A549 (cell line): ENCODE results near the gene SOS1. TPM values are rescaled to one million over a fixed set of nuclear protein-coding genes. Genes with fewer than 3 reads are reported as not detected.

Source experiments
- ATAC-seq, 2 experiments: fragments of 200-7000 bp in 1 of 2; fragments of >200 bp in 1 of 2; cut with Nextera tagmentation in 1 of 2; cut with Tn5 transposase in 1 of 2; 3 replicates each; pipeline versions ENCODE4 v1.8.0 to v1.9.1; 2018 to 2020; ENCODE audit warnings: mild to moderate bottlenecking in 1 of 2, moderate library complexity in 1 of 2
- CTCF ChIA-PET: fragments of 300-600 bp; sonication (Branson Sonifier 250); formaldehyde crosslinking; extraction: SDS; loops from one replicate; lab custom pipeline; 2021; ENCODE audit warnings: antibody characterized with exemption, inconsistent platforms; lab: Yijun Ruan, JAX
- POLR2A ChIA-PET: fragments of 350-600 bp; formaldehyde crosslinking; extraction: SDS; loops from one replicate; lab custom pipeline; 2021; ENCODE audit warnings: antibody characterized with exemption, inconsistent platforms; lab: Yijun Ruan, JAX
- DNase-seq, 2 experiments: peaks; one replicate each; pipeline versions ENCODE4 v3.0.0 to v3.0.0-alpha.2; 2011 to 2016; ENCODE audit warnings: low read depth in 1 of 2, low spot score in 1 of 2
- FAIRE-seq: peaks from 2 replicates; lab custom pipeline; 2011; peaks lifted over from hg19 to GRCh38; lab: Jason Lieb, UNC
- H3K27ac ChIP-seq, 2 experiments: fragments of >200 bp; sonication (Bioruptor Twin); formaldehyde crosslinking; 3 replicates each; pipeline ENCODE4 v1.5.1; 2016 to 2017
- H3K4me1 ChIP-seq: fragments of >200 bp; sonication (Bioruptor Twin); formaldehyde crosslinking; 3 replicates; pipeline ENCODE4 v1.6.1; 2016
- H3K4me2 ChIP-seq: fragments of >200 bp; sonication (Bioruptor Twin); formaldehyde crosslinking; 3 replicates; pipeline ENCODE4 v1.6.1; 2016
- H3K4me3 ChIP-seq: fragments of >200 bp; sonication (Bioruptor Twin); formaldehyde crosslinking; 3 replicates; pipeline ENCODE4 v1.5.1; 2016
- H3K9me3 ChIP-seq: fragments of >200 bp; sonication (Bioruptor Twin); formaldehyde crosslinking; 3 replicates; pipeline ENCODE4 v1.6.1; 2016
- ATOH8 ChIP-seq: fragments of 250-450 bp; sonication (Bioruptor Pico); IDR thresholded peaks from 2 replicates; pipeline ENCODE4 v1.5.0; 2020; ENCODE audit warnings: low read depth, mild to moderate bottlenecking, moderate library complexity
- BCL3 ChIP-seq: fragments of >200 bp; sonication (Bioruptor Twin); formaldehyde crosslinking; IDR thresholded peaks from 3 replicates; pipeline ENCODE4 v1.6.1; 2016
- CBX8 ChIP-seq: fragments of 200-600 bp; sonication (generic); IDR thresholded peaks from 2 replicates; pipeline ENCODE4 v1.6.1; 2016
- CEBPB ChIP-seq, 2 experiments: fragments of >200 bp in 1 of 2; sonication (Bioruptor Twin) in 1 of 2; formaldehyde crosslinking in 1 of 2; IDR thresholded peaks; 2 replicates each; pipeline ENCODE4 v1.6.1; 2012 to 2016
- CHD2 ChIP-seq: fragments of 150-350 bp; IDR thresholded peaks from 2 replicates; pipeline ENCODE4 v1.6.1; 2014; ENCODE audit warnings: low read length; ENCODE audit not compliant: partially characterized antibody
- CHD4 ChIP-seq: fragments of 200-600 bp; sonication (generic); IDR thresholded peaks from 2 replicates; pipeline ENCODE4 v1.6.1; 2016; ENCODE audit warnings: antibody characterized with exemption, mild to moderate bottlenecking, borderline replicate concordance
- EP300 ChIP-seq, 2 experiments: fragments of >200 bp; sonication (Bioruptor Twin); formaldehyde crosslinking; IDR thresholded peaks; 2 replicates in 1 of 2; 3 replicates in 1 of 2; pipeline ENCODE4 v1.6.1; 2016 to 2017
- GATA3 ChIP-seq: IDR thresholded peaks from 2 replicates; pipeline ENCODE4 v1.6.1; 2012; ENCODE audit warnings: borderline replicate concordance
- HDAC2 ChIP-seq: fragments of 200-600 bp; sonication (generic); IDR thresholded peaks from 2 replicates; pipeline ENCODE4 v1.6.1; 2016
- HES2 ChIP-seq: fragments of >200 bp; sonication (Bioruptor Twin); formaldehyde crosslinking; IDR thresholded peaks from 2 replicates; pipeline ENCODE4 v1.6.1; 2016
- HMGXB4 ChIP-seq: fragments of 250-450 bp; sonication (Bioruptor Pico); IDR thresholded peaks from 2 replicates; pipeline ENCODE4 v1.5.0; 2021; ENCODE audit warnings: mild to moderate bottlenecking, moderate library complexity, borderline replicate concordance
- HOXB5 ChIP-seq: fragments of 250-450 bp; sonication (Bioruptor Pico); IDR thresholded peaks from 2 replicates; pipeline ENCODE4 v1.5.0; 2020; ENCODE audit warnings: mild to moderate bottlenecking, moderate library complexity
- JUN ChIP-seq, 2 experiments: fragments of >200 bp; sonication (Bioruptor Twin); formaldehyde crosslinking; IDR thresholded peaks; 2 replicates in 1 of 2; 3 replicates in 1 of 2; pipeline ENCODE4 v1.6.1; 2016 to 2017
- JUNB ChIP-seq: fragments of >200 bp; sonication (Bioruptor Twin); formaldehyde crosslinking; IDR thresholded peaks from 2 replicates; pipeline ENCODE4 v1.6.1; 2016
- KDM1A ChIP-seq: fragments of 200-600 bp; sonication (generic); IDR thresholded peaks from 2 replicates; pipeline ENCODE4 v1.6.1; 2016; ENCODE audit warnings: low read depth, mild to moderate bottlenecking
- KDM5A ChIP-seq: fragments of 200-600 bp; sonication (generic); IDR thresholded peaks from 2 replicates; pipeline ENCODE4 v1.6.1; 2016; ENCODE audit warnings: antibody characterized with exemption, mild to moderate bottlenecking
- MYC ChIP-seq: IDR thresholded peaks from 2 replicates; pipeline ENCODE4 v1.6.1; 2012; ENCODE audit warnings: mild to moderate bottlenecking, inconsistent platforms, low read length, improper control_type of control experiment, borderline replicate concordance
- NFE2L2 ChIP-seq: fragments of 150-350 bp; conservative IDR thresholded peaks from 2 replicates; pipeline ENCODE4 v1.6.1; 2014; ENCODE audit warnings: low read length
- NPAS2 ChIP-seq: fragments of 250-450 bp; sonication (Bioruptor Pico); IDR thresholded peaks from 2 replicates; pipeline ENCODE4 v1.8.0; 2022; ENCODE audit warnings: mild to moderate bottlenecking, moderate library complexity, borderline replicate concordance
- POLR2A ChIP-seq: IDR thresholded peaks from 2 replicates; pipeline ENCODE4 v1.6.1; 2012; ENCODE audit warnings: mild to moderate bottlenecking, low read length
- RAD21 ChIP-seq, 2 experiments: fragments of >200 bp in 1 of 2; sonication (Bioruptor Twin) in 1 of 2; formaldehyde crosslinking in 1 of 2; IDR thresholded peaks in 1 of 2; conservative IDR thresholded peaks in 1 of 2; 2 replicates in 1 of 2; 3 replicates in 1 of 2; pipeline ENCODE4 v1.6.1; 2012 to 2018; ENCODE audit warnings: inconsistent platforms in 1 of 2
- RARB ChIP-seq: fragments of 250-450 bp; sonication (Bioruptor Pico); IDR thresholded peaks from 2 replicates; pipeline ENCODE4 v1.8.0; 2021; ENCODE audit warnings: mild to moderate bottlenecking, moderate library complexity
- RCOR1 ChIP-seq: fragments of 150-350 bp; IDR thresholded peaks from 2 replicates; pipeline ENCODE4 v1.6.1; 2014; ENCODE audit warnings: antibody characterized with exemption, low read length, low read depth
- RFX5 ChIP-seq: fragments of 450-650 bp; IDR thresholded peaks from 2 replicates; pipeline ENCODE4 v1.7.1; 2014; ENCODE audit warnings: antibody characterized with exemption, mild to moderate bottlenecking, moderate library complexity
- TFCP2L1 ChIP-seq: fragments of 250-450 bp; sonication (Bioruptor Pico); IDR thresholded peaks from 2 replicates; pipeline ENCODE4 v1.5.0; 2021; ENCODE audit warnings: mild to moderate bottlenecking
- ZNF302 ChIP-seq: fragments of 250-450 bp; sonication (Bioruptor Pico); IDR thresholded peaks from 2 replicates; pipeline ENCODE4 v1.9.0; 2021; ENCODE audit warnings: inconsistent platforms, mild to moderate bottlenecking, moderate library complexity
- WGBS: methylation state at CpG from one replicate; pipeline ENCODE4 v1.1.6; 2017; ENCODE audit errors: missing lambda C conversion rate; 5-methylcytosine and 5-hydroxymethylcytosine counted together
- polyA plus RNA-seq, 4 experiments: library from polyadenylated mRNA; depleted of rRNA in 3 of 4; stranded (reverse); fragments of >200 nt; fragmentation: RNase III in 1 of 4; extraction: RNeasy Plus Mini Kit Qiagen cat#74134 plus additional on column Dnase treatment in 1 of 4; gene quantifications; 2 replicates in 3 of 4; 3 replicates in 1 of 4; pipeline ENCODE4 v1.2.3, GENCODE V29; 2011 to 2017
- TF ChIP-seq, protein P1 (sequence below): IDR thresholded peaks from 2 replicates; pipeline ENCODE4 v1.6.1; 2012
- TF ChIP-seq, protein P2 (sequence below): fragments of >200 bp; sonication (Bioruptor Twin); formaldehyde crosslinking; IDR thresholded peaks from 3 replicates; pipeline ENCODE4 v1.5.1; 2016

The SOS1 gene
- polyA plus RNA-seq, 2 of the 4 experiments (the other 2 are of a cell fraction): 19.6 to 48.9 TPM

DNA sequence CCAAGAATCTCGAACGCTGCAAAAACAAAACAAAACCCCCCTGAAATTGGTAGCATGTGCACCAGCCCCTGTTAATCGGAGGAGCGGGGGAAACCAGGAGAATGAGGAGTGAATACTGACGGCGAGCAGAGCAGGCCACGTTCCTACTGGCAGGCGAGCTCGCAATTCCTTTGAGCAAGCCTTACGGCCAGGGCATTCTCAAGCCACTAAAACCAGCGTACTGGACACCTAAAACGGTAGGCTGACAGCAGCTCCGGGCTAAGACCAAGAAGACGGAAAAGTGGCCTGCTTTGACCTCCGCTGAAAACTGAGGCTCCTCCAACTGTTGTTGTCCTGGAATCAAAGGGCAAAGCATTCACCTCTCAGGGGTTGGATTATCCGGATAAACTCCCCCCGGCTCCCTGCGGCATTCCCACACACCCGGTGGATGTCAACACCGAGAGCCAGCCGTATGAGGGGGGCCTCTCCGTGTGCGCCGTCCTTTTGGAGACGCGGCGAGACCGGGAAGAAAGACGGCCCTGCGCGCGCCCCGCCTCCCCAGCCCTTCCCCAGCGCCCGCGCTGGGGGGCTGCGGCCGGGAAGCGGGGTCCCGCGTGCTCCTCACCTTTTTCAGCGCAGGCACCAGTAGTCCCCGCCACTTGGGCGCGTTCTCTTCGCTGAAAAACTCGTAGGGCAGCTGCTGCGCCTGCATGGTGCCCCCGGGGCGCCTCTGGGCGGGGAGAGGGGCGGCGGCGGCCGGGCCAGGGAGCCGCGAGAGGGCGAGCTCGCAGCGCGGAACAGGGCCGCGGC is 925 bp downstream of the SOS1 start (continued):
- TF ChIP-seq HES2: no peak
- TF ChIP-seq NFE2L2: no peak
- no peak for TF ChIP-seq CEBPB (IDR thresholded peaks at IDR 0.05)
- TF ChIP-seq NPAS2 (CRISPR knock-in tag): no peak
- TF ChIP-seq RFX5: no peak
- no peak for TF ChIP-seq HOXB5
- no peak for TF ChIP-seq MYC
- no peak for TF ChIP-seq EP300 (IDR thresholded peaks at IDR 0.05)
- TF ChIP-seq RAD21 (conservative IDR thresholded peaks at IDR 0.05 in 1 of 2, IDR thresholded peaks at IDR 0.05 in 1 of 2): peak in 1 of 2 experiments; percentile 64; a peak in 4 of 5 replicates
- TF ChIP-seq RCOR1: no peak
- no peak; a peak in 1 of 5 replicates for TF ChIP-seq JUN (IDR thresholded peaks at IDR 0.05)
- no peak for TF ChIP-seq HDAC2
- TF ChIP-seq CHD4: no peak
- no peak for TF ChIP-seq CHD2
- no peak for TF ChIP-seq ZNF302 (CRISPR knock-in tag)
- TF ChIP-seq CBX8: no peak
- TF ChIP-seq, protein P1, sequence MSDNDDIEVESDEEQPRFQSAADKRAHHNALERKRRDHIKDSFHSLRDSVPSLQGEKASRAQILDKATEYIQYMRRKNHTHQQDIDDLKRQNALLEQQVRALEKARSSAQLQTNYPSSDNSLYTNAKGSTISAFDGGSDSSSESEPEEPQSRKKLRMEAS: no peak
- 0 out of 2 replicates have a peak, but pooled peaks have one; percentile 16 for TF ChIP-seq POLR2A
- no peak for TF ChIP-seq TFCP2L1
- no peak for TF ChIP-seq ATOH8 (CRISPR knock-in tag)
- TF ChIP-seq JUNB: no peak
- no peak for TF ChIP-seq RARB (CRISPR knock-in tag)
- TF ChIP-seq GATA3: no peak
- TF ChIP-seq, all 56 proteins: peak for 6

DNA sequence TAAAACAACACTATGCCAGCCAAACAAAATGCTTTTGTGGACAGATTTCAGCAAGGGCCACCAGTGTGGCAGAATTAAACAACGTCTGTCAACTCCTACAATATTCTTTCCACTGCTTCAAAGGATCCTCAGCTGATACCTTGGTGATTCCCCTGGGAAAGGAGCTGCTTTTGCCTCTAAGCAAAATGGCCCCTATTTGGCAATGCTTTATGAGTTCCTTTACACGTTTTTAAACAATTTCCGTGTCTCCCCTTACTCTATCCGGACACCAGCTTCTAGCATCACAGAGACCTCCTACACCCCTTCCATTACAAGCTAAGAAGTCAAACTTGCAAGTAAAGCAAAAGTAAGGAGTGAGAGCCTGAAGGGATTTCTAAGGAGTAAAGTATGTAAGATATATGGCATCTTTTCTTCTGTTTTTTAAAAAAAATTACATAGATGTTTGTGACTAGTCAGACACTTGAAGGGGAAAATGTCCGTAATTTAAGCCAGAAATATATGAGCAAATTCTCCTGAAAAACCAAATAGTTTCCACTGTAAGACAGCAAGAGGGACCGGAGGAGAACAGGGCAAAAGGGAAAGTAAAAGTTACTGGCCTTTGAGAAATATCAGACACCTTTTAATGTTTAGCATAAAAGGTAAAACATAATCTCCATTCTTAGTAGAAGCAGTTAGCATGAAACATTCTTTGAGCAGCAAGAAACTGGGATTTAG is 1.9 kb downstream of the SOS1 start:
- H3K9me3 ChIP-seq: no peaks in the 10 kb centered on the region
- peak overlapping the region; percentile 80 for H3K4me3 ChIP-seq
- H3K4me1 ChIP-seq: peaks cover 25% of the 10 kb centered on the region
- peak overlapping the region in 1 of 2 experiments; percentile 98; a peak in 2 of 6 replicates for H3K27ac ChIP-seq
- ATAC-seq: no peak
- ChIA-PET CTCF (interaction anchor here (0.7 to 4.6 kb wide), 9 partner anchors 10 to 171 kb away, joined by 3 to 53 read pairs (median 4); no protein-coding TSS in a partner anchor), POLR2A (interaction anchor here (2.5 kb wide), 1 partner anchor 368 kb away, joined by 14 read pairs; the partner anchor contains the start of gene SRSF7)
- H3K4me2 ChIP-seq: peak overlapping the region; percentile 82
- WGBS: 29% methylated on average over 6 of the region's 6 CpGs
- peak in 1 of 2 experiments; percentile 37 for DNase-seq
- TF ChIP-seq CBX8 (no peak), CHD2 (no peak), KDM1A (no peak), TFCP2L1 (no peak), BCL3 (no peak), KDM5A (no peak), HMGXB4 (CRISPR knock-in tag) (no peak), MYC (no peak)
- TF ChIP-seq, protein P2, sequence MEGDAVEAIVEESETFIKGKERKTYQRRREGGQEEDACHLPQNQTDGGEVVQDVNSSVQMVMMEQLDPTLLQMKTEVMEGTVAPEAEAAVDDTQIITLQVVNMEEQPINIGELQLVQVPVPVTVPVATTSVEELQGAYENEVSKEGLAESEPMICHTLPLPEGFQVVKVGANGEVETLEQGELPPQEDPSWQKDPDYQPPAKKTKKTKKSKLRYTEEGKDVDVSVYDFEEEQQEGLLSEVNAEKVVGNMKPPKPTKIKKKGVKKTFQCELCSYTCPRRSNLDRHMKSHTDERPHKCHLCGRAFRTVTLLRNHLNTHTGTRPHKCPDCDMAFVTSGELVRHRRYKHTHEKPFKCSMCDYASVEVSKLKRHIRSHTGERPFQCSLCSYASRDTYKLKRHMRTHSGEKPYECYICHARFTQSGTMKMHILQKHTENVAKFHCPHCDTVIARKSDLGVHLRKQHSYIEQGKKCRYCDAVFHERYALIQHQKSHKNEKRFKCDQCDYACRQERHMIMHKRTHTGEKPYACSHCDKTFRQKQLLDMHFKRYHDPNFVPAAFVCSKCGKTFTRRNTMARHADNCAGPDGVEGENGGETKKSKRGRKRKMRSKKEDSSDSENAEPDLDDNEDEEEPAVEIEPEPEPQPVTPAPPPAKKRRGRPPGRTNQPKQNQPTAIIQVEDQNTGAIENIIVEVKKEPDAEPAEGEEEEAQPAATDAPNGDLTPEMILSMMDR: no peak
- FAIRE-seq: no peak
